Activated naive CD8-positive, alpha-beta T cell treated with anti-CD3 and anti-CD28 coated beads, Interleukin-2, amount 50 U/mL, for 16 hours (primary cell): ENCODE results near the gene FAM227B.
"Not testable (repeated sequence)": the region's sequence is repeated elsewhere in the genome, so short reads cannot be mapped to it uniquely, and the experiment has no call there.

Source experiments
- DNase-seq: peaks from one replicate; pipeline ENCODE4 v3.0.0-alpha.2; 2020; ENCODE audit warnings: low read depth, low spot score

Gene FAM227B

GRCh38 chr15:49441356-49441755 is 179.3 kb downstream of the FAM227B start:
- DNase-seq, result no peak

- DNase-seq, result no peak
These were observed 180.8 kb downstream of the FAM227B start for GRCh38 chr15:49439678-49440395.

GRCh38 chr15:49438962-49439631 is 181.5 kb downstream of the FAM227B start:
- DNase-seq, result no peak

- no peak for DNase-seq
These were observed 183.9 kb downstream of the FAM227B start for GRCh38 chr15:49436751-49437150.

GRCh38 chr15:49435174-49435573 is 185.4 kb downstream of the FAM227B start:
- no peak for DNase-seq

GRCh38 chr15:49430046-49430445 is 190.6 kb downstream of the FAM227B start:
- DNase-seq, result no peak

GRCh38 chr15:49428409-49429095 is 192.1 kb downstream of the FAM227B start:
- DNase-seq, result no peak

- DNase-seq, result no peak
These were observed 193.2 kb downstream of the FAM227B start for GRCh38 chr15:49427372-49427771.

GRCh38 chr15:49424954-49425353 is 195.7 kb downstream of the FAM227B start:
- DNase-seq, result no peak

GRCh38 chr15:49423901-49424550 is 196.6 kb downstream of the FAM227B start:
- no peak for DNase-seq

- no peak for DNase-seq
These were observed 197.6 kb downstream of the FAM227B start, which contains the start of gene FGF7 for GRCh38 chr15:49423021-49423420. Gene FGF7 (plus strand): TSS chr15:49423242. CDS start chr15:49424298, 1,056 bp downstream.

- DNase-seq, result no peak
These were observed 198.6 kb downstream of the FAM227B start for GRCh38 chr15:49421991-49422390.

GRCh38 chr15:49418811-49419210 is 201.8 kb downstream of the FAM227B start:
- no peak for DNase-seq

- no peak for DNase-seq
These were observed 205.0 kb downstream of the FAM227B start for GRCh38 chr15:49415638-49416037.

GRCh38 chr15:49415149-49415548 is 205.5 kb downstream of the FAM227B start:
- DNase-seq, result no peak

- no peak for DNase-seq
These were observed 207.8 kb downstream of the FAM227B start for GRCh38 chr15:49412797-49413196.

GRCh38 chr15:49410641-49411040 is 210.0 kb downstream of the FAM227B start:
- DNase-seq, result no peak

GRCh38 chr15:49406352-49407118 is 214.1 kb downstream of the FAM227B start:
- no peak for DNase-seq

GRCh38 chr15:49402515-49403296 is 217.9 kb downstream of the FAM227B start:
- not testable (repeated sequence) for DNase-seq

- DNase-seq, result no peak
These were observed 233.1 kb downstream of the FAM227B start for GRCh38 chr15:49387471-49387870.
